ENCODE results near the gene TRIM37.

TRIM37 gene

DNA sequence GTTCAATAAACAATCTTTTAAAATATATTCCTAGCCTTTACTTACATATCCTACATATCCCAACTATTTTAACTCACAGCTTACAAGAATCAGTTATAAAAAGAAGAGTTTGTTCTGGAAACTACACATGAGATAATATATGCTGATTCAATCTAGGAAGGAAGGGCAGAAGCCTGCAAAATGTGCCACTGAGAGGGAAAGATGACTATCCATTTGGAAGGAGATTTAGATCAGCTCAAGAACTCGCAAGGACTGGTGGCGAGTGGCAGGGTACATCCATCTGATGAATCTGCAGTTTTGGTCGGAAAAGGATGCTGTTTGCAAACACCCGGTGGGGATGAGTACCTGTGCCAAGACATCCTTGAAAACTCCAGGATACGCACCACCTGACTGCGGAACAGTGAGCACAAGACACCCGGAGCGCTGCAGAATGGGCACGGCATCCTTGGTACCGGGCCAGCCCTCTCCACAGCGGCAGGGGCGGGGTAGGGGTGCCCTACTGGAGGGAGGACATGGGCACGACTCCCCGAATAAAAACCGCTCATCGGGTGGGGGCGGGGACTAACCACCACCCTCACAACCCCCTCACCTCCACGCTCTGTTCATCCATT is 723 bp downstream of the TRIM37 start:
- peak; percentile 37 to 47 for DNase-seq (ENCODE audit: low read depth in 1 of 2, low spot score in 1 of 2)
- H3K27me3 ChIP-seq (ENCODE audit: insufficient read depth, poor library complexity, severe bottlenecking): no peaks in the 10 kb centered on the region
- TF ChIP-seq POLR2AphosphoS5 (IDR thresholded peaks at IDR 0.05; ENCODE audit: low read depth) (no peak), SPI1 (IDR thresholded peaks at IDR 0.05; ENCODE audit: borderline replicate concordance, low read depth) (no peak), GABPA (IDR thresholded peaks at IDR 0.05; ENCODE audit: low read depth) (no peak)
- TF ChIP-seq, protein P1, sequence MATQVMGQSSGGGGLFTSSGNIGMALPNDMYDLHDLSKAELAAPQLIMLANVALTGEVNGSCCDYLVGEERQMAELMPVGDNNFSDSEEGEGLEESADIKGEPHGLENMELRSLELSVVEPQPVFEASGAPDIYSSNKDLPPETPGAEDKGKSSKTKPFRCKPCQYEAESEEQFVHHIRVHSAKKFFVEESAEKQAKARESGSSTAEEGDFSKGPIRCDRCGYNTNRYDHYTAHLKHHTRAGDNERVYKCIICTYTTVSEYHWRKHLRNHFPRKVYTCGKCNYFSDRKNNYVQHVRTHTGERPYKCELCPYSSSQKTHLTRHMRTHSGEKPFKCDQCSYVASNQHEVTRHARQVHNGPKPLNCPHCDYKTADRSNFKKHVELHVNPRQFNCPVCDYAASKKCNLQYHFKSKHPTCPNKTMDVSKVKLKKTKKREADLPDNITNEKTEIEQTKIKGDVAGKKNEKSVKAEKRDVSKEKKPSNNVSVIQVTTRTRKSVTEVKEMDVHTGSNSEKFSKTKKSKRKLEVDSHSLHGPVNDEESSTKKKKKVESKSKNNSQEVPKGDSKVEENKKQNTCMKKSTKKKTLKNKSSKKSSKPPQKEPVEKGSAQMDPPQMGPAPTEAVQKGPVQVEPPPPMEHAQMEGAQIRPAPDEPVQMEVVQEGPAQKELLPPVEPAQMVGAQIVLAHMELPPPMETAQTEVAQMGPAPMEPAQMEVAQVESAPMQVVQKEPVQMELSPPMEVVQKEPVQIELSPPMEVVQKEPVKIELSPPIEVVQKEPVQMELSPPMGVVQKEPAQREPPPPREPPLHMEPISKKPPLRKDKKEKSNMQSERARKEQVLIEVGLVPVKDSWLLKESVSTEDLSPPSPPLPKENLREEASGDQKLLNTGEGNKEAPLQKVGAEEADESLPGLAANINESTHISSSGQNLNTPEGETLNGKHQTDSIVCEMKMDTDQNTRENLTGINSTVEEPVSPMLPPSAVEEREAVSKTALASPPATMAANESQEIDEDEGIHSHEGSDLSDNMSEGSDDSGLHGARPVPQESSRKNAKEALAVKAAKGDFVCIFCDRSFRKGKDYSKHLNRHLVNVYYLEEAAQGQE (IDR thresholded peaks at IDR 0.05; ENCODE audit: insufficient replicate concordance, low read depth): no peak
- TF ChIP-seq, protein P2, sequence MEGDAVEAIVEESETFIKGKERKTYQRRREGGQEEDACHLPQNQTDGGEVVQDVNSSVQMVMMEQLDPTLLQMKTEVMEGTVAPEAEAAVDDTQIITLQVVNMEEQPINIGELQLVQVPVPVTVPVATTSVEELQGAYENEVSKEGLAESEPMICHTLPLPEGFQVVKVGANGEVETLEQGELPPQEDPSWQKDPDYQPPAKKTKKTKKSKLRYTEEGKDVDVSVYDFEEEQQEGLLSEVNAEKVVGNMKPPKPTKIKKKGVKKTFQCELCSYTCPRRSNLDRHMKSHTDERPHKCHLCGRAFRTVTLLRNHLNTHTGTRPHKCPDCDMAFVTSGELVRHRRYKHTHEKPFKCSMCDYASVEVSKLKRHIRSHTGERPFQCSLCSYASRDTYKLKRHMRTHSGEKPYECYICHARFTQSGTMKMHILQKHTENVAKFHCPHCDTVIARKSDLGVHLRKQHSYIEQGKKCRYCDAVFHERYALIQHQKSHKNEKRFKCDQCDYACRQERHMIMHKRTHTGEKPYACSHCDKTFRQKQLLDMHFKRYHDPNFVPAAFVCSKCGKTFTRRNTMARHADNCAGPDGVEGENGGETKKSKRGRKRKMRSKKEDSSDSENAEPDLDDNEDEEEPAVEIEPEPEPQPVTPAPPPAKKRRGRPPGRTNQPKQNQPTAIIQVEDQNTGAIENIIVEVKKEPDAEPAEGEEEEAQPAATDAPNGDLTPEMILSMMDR (IDR thresholded peaks at IDR 0.05; ENCODE audit: insufficient read depth, low read length): no peak
- peak overlapping the region; percentile 86 for H3K27ac ChIP-seq (replicated peaks)
- H3K4me3 ChIP-seq (replicated peaks; ENCODE audit: insufficient read depth, low read length): peak overlapping the region; percentile 97

- TF ChIP-seq, protein P2 (IDR thresholded peaks at IDR 0.05; ENCODE audit: insufficient read depth, low read length): no peak
- TF ChIP-seq SPI1 (IDR thresholded peaks at IDR 0.05; ENCODE audit: borderline replicate concordance, low read depth) (no peak), GABPA (IDR thresholded peaks at IDR 0.05; ENCODE audit: low read depth) (no peak), POLR2AphosphoS5 (IDR thresholded peaks at IDR 0.05; ENCODE audit: low read depth) (no peak)
- TF ChIP-seq, protein P1 (IDR thresholded peaks at IDR 0.05; ENCODE audit: insufficient replicate concordance, low read depth): no peak
- Histone ChIP-seq H3K27me3 (ENCODE audit: insufficient read depth, poor library complexity, severe bottlenecking) (no peaks in the 10 kb centered on the region), H3K4me3 (replicated peaks; ENCODE audit: insufficient read depth, low read length) (no peak overlapping the region), H3K27ac (replicated peaks) (no peak overlapping the region)
- DNase-seq (ENCODE audit: low read depth in 1 of 2, low spot score in 1 of 2): no peak
These were observed 5.5 kb downstream of the TRIM37 start for GRCh38 chr17:59101178-59101577.

DNA sequence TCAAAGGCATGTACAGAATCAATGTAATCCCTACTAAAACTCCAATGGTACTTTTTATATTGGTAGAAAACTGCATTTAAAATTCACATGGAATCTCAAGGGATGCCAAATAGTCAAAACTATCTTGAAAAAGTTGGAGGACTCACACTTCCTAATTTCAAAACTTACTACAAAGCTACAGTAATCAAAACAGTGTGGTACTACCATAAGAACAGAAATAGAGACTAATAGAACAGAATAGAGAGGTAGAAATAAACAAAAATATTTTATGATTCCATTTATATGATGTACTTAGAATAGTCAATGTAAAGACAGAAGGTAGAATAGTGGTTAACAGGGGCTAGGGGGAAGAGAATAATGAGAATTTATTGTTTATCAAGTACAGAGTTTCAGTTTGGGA is 8.8 kb downstream of the TRIM37 start:
- Histone ChIP-seq H3K27me3 (ENCODE audit: insufficient read depth, poor library complexity, severe bottlenecking) (no peaks in the 10 kb centered on the region), H3K27ac (replicated peaks) (no peak overlapping the region), H3K4me3 (replicated peaks; ENCODE audit: insufficient read depth, low read length) (no peak overlapping the region)
- no peak for DNase-seq (ENCODE audit: low read depth in 1 of 2, low spot score in 1 of 2)
- TF ChIP-seq SPI1 (IDR thresholded peaks at IDR 0.05; ENCODE audit: borderline replicate concordance, low read depth) (no peak), POLR2AphosphoS5 (IDR thresholded peaks at IDR 0.05; ENCODE audit: low read depth) (no peak), GABPA (IDR thresholded peaks at IDR 0.05; ENCODE audit: low read depth) (no peak)
- TF ChIP-seq, protein P2 (IDR thresholded peaks at IDR 0.05; ENCODE audit: insufficient read depth, low read length): no peak
- TF ChIP-seq, protein P1 (IDR thresholded peaks at IDR 0.05; ENCODE audit: insufficient replicate concordance, low read depth): no peak

All from HL-60 (cell line).